ENCODE results near the gene C22orf23.

DNA sequence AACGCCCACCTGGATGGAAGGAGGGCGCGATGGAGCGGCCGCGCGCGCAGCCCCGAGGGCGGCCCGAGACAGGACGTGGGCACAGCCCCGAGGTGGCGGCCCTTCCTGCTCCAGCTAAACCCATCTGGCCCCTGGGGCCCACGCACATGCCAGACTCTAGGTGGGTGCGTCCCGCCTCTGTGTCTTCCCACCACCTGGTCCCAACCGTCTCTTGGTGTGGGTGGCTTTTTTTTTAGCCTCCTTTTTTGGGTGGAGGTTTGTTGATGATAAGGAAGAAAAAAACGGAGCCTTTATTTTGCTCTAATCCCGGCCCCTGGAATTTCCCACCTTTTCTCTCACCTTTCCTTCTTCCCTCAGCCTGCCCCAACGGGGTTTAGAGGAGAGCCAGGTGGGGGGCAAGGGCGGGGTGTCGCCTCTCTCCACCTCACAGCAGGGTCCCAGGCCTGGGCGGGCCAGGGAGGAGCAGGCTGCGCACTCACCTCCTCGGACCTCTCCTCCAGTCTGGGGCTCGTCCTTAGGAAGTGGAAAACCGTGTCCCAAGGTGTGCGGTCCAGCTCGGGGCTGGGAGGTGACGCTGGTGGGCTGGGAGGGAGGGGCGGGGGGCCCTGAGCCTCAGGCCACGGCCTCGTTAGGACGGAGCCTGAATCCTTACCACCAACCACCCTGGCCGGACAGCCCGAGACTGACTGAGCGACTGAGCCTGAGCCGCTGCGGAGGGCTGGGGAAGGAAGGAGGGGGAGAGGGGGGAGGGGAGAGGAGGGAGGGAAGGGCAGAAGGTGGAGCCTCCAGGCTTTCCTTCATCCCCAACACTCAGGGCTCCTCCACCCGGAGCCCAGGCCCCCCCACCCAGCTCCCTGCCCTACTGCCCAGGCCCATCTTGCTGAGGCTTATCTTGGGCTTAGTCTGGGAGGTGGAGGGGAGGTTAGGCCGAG, 30.7 kb upstream of the C22orf23 start, which contains the start of gene SOX10:
- TF ChIP-seq, protein P1, sequence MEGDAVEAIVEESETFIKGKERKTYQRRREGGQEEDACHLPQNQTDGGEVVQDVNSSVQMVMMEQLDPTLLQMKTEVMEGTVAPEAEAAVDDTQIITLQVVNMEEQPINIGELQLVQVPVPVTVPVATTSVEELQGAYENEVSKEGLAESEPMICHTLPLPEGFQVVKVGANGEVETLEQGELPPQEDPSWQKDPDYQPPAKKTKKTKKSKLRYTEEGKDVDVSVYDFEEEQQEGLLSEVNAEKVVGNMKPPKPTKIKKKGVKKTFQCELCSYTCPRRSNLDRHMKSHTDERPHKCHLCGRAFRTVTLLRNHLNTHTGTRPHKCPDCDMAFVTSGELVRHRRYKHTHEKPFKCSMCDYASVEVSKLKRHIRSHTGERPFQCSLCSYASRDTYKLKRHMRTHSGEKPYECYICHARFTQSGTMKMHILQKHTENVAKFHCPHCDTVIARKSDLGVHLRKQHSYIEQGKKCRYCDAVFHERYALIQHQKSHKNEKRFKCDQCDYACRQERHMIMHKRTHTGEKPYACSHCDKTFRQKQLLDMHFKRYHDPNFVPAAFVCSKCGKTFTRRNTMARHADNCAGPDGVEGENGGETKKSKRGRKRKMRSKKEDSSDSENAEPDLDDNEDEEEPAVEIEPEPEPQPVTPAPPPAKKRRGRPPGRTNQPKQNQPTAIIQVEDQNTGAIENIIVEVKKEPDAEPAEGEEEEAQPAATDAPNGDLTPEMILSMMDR (IDR thresholded peaks at IDR 0.05): no peak
- no peak for TF ChIP-seq POLR2A (IDR thresholded peaks at IDR 0.05)

All from body of pancreas (tissue), 4 donors.